PC-3 (cell line): Measurements from ENCODE around the gene JARID2.

ENCODE experiments used
- CTCF ChIP-seq: fragments of 300-600 bp; sonication (generic); conservative IDR thresholded peaks from 2 replicates; pipeline ENCODE4 v1.5.1; 2017; ENCODE audit warnings: antibody characterized with exemption, low read depth, mild to moderate bottlenecking, low read length
- EZH2 ChIP-seq: fragments of 300-600 bp; sonication (generic); IDR thresholded peaks from one replicate; pipeline ENCODE4 v1.6.1; 2017; ENCODE audit warnings: antibody characterized with exemption, mild to moderate bottlenecking, low read length; ENCODE audit not compliant: unreplicated experiment

DNA sequence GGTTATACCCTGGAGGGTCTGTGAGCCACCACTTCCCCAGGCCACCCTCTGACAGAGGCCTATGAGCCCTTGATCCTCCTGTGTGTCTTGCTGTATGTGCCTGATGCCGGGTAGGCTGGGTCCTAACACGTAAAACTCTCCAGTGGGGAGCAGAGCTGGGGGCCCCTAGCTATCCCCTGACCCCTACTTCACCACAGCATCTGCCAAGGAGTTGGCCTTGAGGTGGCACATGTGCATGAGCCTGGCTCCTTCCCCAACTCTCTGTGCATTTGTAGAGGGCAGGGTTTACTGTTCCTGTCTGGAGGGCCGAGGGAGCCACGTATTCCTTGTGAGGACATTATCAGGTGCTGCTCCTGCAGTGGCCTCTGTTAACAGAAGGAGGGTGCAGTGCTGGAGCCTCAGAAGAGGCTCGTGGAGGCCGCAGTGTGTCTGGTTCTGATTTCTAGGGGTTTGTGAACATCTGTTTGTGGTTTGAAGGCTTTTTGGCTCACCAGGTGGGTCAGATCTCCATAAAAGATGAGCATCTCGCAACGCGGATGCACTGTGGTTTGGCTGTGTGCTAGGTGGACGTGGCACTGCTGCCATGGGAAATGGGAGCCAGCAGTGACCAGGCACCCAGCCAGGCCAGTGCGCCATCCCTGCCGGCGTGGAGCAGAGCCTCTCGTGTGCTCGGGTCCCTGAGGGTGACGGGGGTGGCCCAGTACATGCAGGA lies 264.8 kb downstream of the JARID2 start:
- TF ChIP-seq EZH2 (no peak), CTCF (no peak)
